Inflammatory macrophage treated with lipopolysaccharide for 1 hour (primary cell): ENCODE measurements around the gene NKAIN2.

Experiments used
- DNase-seq, 2 donors: peaks; one replicate each; pipeline ENCODE4 v3.0.0-alpha.2; 2020 to 2022

The NKAIN2 gene

GRCh38 chr6:123803504-123804013, at the start of gene NKAIN2:
NKAIN2 (plus strand) TSS chr6:123803865.
- no peak for DNase-seq

- no peak for DNase-seq
Observed at GRCh38 chr6:123759472-123759871, 44.2 kb upstream of the NKAIN2 start.

GRCh38 chr6:123763904-123764303, 39.8 kb upstream of the NKAIN2 start:
- DNase-seq: no peak

GRCh38 chr6:123764722-123765121, 38.9 kb upstream of the NKAIN2 start:
- DNase-seq: no peak

- no peak for DNase-seq
Observed at GRCh38 chr6:123768921-123769320, 34.7 kb upstream of the NKAIN2 start.

GRCh38 chr6:123769431-123769830, 34.2 kb upstream of the NKAIN2 start:
- no peak for DNase-seq

GRCh38 chr6:123770247-123770949, 33.3 kb upstream of the NKAIN2 start:
- no peak for DNase-seq

GRCh38 chr6:123771126-123771525, 32.5 kb upstream of the NKAIN2 start:
- no peak for DNase-seq

GRCh38 chr6:123777563-123777962, 26.1 kb upstream of the NKAIN2 start:
- no peak for DNase-seq

- DNase-seq: no peak
Observed at GRCh38 chr6:123780021-123780420, 23.6 kb upstream of the NKAIN2 start.

- DNase-seq: no peak
Observed at GRCh38 chr6:123784330-123784729, 19.3 kb upstream of the NKAIN2 start.

- DNase-seq: no peak
Observed at GRCh38 chr6:123785039-123785438, 18.6 kb upstream of the NKAIN2 start.

GRCh38 chr6:123788319-123788718, 15.3 kb upstream of the NKAIN2 start:
- no peak for DNase-seq

- no peak for DNase-seq
Observed at GRCh38 chr6:123794190-123794589, 9.5 kb upstream of the NKAIN2 start.

GRCh38 chr6:123794799-123795198, 8.9 kb upstream of the NKAIN2 start:
- DNase-seq: no peak

- DNase-seq: no peak
Observed at GRCh38 chr6:123801067-123801466, 2.6 kb upstream of the NKAIN2 start.

GRCh38 chr6:123802351-123802696, 1.3 kb upstream of the NKAIN2 start:
- no peak for DNase-seq

GRCh38 chr6:123802697-123803503, 765 bp upstream of the NKAIN2 start:
- DNase-seq: peak; percentile 33 to 79

- no peak for DNase-seq
Observed at GRCh38 chr6:123804014-123804786, 535 bp downstream of the NKAIN2 start.

- no peak for DNase-seq
Observed at GRCh38 chr6:123804787-123805540, 1.3 kb downstream of the NKAIN2 start.

- no peak for DNase-seq
Observed at GRCh38 chr6:123805921-123806320, 2.3 kb downstream of the NKAIN2 start.

- DNase-seq: no peak
Observed at GRCh38 chr6:123806561-123806960, 2.9 kb downstream of the NKAIN2 start.

- DNase-seq: no peak
Observed at GRCh38 chr6:123808556-123808955, 4.9 kb downstream of the NKAIN2 start.
